Renal cortical epithelial cell (primary cell): ENCODE results near the gene FAM20B. TPM values are rescaled to one million over a fixed set of nuclear protein-coding genes. Genes with fewer than 3 reads are reported as not detected.
"Not testable (repeated sequence)": the region's sequence is repeated elsewhere in the genome, so short reads cannot be mapped to it uniquely, and the experiment has no call there.

Source experiments
- DNase-seq: peaks from one replicate; pipeline ENCODE4 v3.0.0-alpha.2; 2011; ENCODE audit warnings: low read depth
- total RNA-seq: library from RNA; depleted of rRNA; stranded (reverse); fragments of >200 nt; gene quantifications from 2 replicates; pipeline ENCODE4 v1.2.3, GENCODE V29; 2014

Gene FAM20B
- total RNA-seq, 1 donor from 2014 or later: 35.8 TPM

GRCh38 chr1:179023946-179024650 is 1.6 kb upstream of the FAM20B start:
- no peak for DNase-seq

GRCh38 chr1:179025975-179026812 is 500 bp downstream of the FAM20B start:
- DNase-seq: peak; percentile 11

GRCh38 chr1:179026813-179027669 is 1.3 kb downstream of the FAM20B start:
- DNase-seq: no peak

GRCh38 chr1:179029321-179029759 is 3.6 kb downstream of the FAM20B start:
- no peak for DNase-seq

GRCh38 chr1:179030130-179030529 is 4.4 kb downstream of the FAM20B start:
- no peak for DNase-seq

- DNase-seq: no peak
These were observed 5.0 kb downstream of the FAM20B start for GRCh38 chr1:179030683-179031082.

GRCh38 chr1:179031284-179031683 is 5.6 kb downstream of the FAM20B start:
- DNase-seq: no peak

- DNase-seq: peak; percentile 22
These were observed 6.3 kb downstream of the FAM20B start for GRCh38 chr1:179031855-179032513.

GRCh38 chr1:179034720-179035119 is 9.0 kb downstream of the FAM20B start:
- DNase-seq: peak; percentile 58

- peak; percentile 55 for DNase-seq
These were observed 11.3 kb downstream of the FAM20B start for GRCh38 chr1:179036844-179037465.

GRCh38 chr1:179038528-179039281 is 13.0 kb downstream of the FAM20B start:
- DNase-seq: no peak

GRCh38 chr1:179039502-179040174 is 13.9 kb downstream of the FAM20B start:
- DNase-seq: not testable (repeated sequence)

- not testable (repeated sequence) for DNase-seq
These were observed 14.5 kb downstream of the FAM20B start for GRCh38 chr1:179040175-179040551.

- no peak for DNase-seq
These were observed 16.4 kb downstream of the FAM20B start for GRCh38 chr1:179042087-179042486.

GRCh38 chr1:179042700-179043099 is 17.0 kb downstream of the FAM20B start:
- DNase-seq: no peak

- no peak for DNase-seq
These were observed 17.6 kb downstream of the FAM20B start for GRCh38 chr1:179043266-179043665.

- no peak for DNase-seq
These were observed 18.2 kb downstream of the FAM20B start for GRCh38 chr1:179043907-179044306.

GRCh38 chr1:179046808-179047635 is 21.3 kb downstream of the FAM20B start:
- DNase-seq: no peak

- no peak for DNase-seq
These were observed 21.9 kb downstream of the FAM20B start for GRCh38 chr1:179047636-179047997.
